Measurements from ENCODE around the gene KCNQ2.

KCNQ2 gene

DNA sequence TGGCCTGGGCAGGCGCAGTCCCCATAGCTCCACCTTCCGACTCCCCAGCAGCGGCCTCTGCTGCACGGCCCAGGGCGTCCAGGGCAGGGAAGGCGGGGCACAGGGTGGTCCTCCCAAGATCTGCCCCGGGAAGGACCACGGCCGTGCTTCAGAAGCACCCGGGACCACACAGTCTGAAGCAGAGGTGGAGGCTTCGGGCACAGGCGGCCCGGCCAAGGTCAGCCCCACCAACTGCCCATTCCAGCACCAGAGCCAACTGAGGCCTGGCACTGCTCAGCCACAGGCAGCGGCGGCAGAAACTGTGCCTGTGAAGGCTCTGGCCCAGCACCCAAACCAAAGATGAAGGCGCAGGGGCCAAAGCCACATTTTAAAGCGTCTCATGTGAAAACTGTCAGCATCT, 20.6 kb downstream of the KCNQ2 start:
- no peak for DNase-seq

DNA sequence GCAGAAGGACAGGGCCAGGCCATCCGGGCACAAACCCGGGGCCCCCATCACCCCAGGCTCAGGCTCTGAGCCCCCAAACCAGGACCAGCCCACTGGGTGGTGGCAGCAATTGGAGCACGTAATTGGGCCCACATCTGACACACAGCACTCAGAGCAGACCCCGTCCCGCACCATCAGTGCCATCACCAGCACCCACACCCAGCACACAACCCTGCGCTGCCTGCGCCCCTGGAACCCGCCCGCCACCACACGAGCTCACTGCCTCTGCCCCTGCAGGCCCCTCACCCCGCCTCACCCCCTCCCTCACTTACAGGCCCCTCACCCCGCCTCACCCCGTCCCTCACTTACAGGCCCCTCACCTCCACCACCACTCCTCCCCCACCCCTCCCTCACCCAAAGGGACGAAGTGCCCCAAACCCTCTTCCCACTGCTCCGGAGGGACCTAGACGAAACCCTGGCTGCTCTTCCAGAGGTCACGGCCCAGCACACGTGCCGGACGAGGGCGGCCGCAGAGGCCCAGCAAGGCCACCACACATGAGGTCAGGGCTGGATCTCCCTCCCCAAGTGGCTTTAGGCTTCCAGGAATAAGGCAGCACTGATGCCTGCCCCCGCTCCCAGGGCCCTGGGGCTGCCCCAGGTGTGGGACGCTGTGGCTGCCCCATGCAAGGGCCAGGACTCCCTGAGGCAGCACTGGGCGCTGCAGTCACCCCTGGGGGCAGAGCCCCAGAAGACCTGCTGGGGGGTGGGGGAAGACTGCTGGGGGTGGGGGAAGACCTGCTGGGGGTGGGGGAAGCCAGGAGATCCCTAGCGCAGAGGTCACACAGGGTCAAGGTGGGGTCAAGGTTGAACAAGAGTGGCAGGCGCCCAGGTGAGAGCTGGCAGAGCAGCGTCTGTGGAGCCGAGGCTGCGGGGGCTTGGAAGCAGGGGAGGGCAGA, 22.4 kb downstream of the KCNQ2 start:
- no peak for DNase-seq

DNA sequence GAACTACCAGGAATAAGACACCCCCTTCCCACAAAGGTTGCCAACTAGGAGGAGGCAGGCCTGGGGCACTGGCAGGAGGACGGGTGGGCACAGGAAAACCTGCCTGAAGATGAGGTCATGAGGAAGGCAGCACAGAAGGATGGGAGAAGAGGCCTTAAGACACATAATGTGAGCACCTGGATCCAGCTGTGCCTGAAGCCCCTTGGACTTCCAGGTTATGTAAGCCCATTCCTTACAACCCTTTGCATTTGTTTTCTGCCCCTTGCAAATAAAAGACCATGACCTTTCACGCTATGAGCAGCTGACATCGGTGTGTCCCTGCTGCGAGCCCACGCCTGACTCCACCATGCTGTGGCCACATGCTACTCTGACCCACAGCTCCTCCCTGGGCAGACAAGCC, 23.4 kb downstream of the KCNQ2 start:
- DNase-seq, result no peak

DNA sequence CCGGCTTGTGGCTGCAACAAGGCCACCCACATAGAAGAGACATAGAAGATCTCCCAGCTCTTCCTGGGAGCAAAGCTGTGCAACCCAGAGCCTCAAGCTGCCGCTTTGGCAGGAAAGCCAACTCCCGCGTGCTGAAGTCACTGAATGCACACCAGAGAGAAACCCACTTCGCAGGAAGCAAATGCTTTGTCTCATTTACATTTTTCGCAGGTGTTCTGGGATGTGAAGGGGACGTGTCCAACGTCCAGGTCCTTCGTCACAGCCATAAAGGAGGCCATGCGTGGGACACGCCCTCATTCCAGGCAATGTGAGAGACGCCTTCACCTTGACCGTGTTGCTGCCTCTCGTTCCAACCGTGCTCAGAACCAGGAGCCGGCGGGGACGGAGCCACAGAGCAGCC, 24.4 kb downstream of the KCNQ2 start:
- no peak for DNase-seq

DNA sequence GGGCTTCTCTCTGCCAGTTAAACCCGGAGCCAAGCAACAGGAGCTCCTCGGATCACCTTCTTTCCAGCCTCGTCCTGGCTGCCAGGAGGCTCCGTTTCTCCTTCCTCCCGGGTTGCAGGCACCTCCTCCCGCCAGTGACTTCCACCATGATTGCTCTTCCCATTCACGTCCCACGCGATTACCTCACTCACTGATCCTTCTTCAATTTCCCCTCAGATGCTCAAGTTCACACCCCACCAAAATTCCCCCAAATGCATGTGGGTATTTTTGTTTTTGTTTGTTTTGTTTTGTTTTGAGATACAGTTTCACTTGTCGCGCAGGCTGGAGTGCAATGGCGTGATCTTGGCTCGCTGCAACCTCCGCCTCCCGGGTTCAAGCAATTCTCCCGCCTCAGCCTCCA, 25.1 kb downstream of the KCNQ2 start:
- no peak for DNase-seq

DNA sequence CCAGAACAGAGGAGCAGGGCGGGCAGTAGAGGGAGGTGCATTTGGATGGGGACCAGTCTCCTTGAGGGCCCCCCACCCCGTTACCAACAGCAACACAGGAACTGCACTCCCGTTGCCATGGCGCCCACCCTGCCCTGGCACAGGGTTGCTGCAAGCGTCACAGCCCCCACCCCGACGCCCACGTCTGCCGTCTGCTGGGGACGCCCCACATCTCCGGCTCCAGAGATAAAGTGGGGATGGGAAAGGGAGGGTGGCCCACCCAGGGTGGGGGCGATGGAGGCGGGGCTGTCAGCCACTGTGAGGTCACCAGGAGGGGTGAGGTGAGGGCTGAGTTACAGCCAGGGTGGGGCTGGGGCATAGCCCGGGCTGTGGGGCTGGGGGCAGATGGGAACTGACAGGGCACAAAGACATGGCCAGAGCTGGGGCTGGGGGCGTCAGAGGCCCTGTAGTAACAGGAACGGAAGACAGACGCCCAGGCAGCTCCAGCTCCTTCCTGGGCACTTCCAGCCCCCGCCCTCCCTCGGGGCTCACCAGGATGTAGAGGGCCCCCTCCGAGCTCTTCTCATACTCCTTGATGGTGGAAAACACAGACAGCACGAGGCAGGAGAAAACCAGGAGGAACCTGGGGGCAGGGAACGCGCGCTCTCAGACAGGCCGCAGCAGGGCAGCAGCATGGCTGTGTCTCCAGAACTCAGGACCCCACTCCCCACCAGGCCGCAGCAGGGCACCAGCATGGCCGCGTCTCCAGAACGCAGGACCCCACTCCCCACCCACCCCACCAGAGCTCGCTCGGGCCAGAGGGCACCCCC, 26.0 kb downstream of the KCNQ2 start:
- no peak for DNase-seq

DNA sequence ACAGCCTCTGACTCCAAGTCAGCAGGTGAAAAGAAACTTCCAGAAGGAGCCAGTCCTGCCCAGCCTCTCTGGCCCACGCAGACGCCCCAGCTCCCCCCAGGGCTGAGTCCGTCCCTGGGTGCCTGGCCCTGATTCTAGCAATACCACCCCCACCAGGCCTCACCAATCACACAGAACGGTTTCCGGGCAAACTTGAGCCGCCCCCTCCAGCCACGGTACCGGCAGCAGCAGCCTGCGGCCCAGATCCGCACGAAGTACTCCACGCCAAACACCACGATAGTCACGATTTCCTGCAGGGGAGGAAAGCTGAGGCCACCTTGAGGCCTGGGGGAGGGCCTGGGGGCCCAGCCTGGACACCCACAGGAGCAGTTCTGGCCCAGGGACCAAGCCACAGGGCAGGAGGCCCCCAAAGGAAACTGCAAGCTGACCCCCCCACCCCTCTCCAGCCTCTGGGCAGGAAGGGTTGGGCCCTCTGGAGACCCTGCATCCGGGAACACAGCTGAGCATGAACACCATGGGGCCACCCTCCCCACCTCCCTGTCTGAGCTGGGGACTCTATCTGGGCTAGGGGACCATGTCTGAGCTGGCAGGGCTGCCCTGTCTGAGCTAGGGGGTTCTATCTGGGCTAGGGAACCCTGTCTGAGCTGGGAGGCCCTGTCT, 27.2 kb downstream of the KCNQ2 start:
- DNase-seq, result no peak

DNA sequence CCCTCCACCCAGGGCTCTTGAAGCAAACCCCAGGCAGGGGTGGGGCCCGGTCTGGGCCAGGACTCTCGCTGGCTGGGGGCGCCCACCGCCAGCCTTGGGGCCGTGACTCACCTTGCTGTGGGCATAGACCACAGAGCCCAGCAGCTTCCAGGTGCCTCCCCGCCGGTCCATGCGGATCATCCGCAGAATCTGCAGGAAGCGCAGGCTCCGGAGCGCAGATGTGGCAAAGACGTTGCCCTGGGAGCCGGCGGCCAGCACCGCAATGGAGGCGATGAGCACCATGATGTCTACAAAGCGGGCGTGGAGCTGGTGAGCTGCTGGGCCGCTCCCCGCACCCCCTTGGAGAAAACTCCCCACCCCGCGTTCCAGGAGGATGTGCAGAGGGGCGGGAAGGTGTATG, 27.9 kb downstream of the KCNQ2 start:
- no peak for DNase-seq

DNA sequence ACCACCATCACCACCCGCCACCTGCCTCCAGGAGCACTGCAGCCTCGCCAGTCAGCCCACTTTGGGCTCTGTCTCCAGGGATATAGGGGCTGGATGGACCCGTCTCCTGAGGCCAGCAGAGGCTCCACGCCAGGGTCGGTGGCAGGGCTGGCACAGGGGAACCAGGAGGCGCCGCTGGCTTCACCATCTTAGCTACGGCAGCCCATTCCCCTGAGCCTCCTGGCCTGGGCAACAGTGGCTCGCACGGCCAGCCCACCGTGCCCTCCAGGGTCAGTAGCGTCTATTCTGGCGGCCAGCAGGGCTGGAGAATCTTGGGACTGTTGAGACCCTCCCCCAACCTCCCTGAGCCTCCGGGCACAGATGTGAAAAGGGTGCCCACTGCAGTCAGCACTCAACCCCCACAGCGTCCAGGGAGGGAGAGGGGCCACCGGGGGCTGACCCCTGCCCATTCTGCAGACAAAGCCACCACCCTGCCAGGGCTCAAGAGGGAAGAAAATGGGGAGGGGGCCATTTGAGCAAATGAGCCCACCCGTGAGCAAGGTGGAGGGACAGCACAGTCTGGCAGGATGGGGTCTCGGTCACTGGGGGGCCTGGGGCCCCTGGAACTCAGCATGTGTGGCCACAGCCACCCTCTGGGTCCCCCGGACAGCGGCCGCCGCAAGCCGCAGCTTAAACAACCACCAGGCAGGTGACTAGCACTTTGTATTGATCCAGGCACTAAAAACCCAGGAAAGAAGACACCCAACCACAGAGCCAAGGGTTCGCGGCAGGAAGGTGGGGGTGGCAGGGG, 28.7 kb downstream of the KCNQ2 start:
- DNase-seq, result no peak

DNA sequence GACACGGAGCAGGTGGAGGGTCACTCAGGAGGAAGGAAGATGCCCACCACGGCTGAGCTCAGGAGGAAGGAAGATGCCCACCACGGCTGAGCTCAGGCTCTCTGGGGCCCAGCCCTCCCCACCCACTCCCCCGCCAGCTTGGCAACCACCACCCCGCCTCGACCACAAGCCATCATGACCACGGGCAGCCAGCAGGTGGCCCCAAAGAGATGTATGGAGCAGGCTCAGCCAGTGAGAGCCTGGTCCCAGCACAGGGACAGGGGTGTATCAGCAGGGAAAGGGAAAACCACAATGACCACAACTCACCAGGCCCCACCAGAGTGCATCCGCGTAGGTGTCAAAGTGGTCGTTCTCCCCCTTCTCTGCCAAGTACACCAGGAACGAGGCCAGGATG, 30.4 kb downstream of the KCNQ2 start:
- DNase-seq, result no peak

DNA sequence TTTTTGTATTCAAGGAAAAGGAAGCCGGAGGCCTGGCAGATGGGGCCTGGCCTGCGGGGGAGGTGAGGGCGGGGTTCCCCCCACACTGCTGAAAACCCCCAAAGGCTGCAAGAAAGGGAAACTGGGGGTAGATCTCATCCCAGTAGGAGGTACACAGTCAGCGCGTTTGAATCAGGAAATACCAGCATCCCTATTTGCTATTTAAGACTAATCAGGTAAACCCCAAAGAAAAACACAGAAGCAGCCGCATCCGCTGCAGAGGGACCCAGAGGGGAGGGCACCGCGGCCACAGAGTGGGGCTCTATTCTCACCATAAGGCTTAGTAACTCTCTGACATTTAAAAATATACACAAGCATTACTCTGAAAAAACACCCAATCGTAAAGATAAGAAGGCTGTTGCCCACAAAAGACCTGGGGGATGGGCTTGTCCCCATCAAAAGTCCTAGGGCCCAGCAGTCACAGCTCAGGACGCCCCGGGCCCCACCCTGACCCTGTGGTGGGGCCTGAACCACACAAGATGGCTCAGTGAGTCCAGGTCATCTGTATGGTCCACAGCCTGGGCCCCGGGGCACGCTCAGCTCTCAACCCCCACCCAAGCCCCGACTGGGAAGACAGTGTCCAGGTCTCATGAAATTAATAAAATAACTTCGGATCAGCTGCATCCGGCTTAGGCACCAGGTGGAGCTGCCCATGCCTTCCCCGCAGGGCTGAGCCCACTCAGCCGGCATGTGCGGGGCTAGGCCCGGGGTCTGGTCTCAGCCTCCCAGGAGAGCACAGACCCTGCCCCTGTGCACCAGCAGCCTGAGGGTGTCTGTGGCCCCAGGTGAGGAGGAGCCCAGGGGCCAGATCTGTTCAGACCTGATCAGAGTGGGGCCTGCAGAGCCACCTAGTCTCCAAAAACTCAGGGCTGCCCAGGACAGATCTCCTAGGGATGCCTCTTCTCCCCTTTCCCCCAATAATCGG, 31.0 kb downstream of the KCNQ2 start:
- no peak for DNase-seq

DNA sequence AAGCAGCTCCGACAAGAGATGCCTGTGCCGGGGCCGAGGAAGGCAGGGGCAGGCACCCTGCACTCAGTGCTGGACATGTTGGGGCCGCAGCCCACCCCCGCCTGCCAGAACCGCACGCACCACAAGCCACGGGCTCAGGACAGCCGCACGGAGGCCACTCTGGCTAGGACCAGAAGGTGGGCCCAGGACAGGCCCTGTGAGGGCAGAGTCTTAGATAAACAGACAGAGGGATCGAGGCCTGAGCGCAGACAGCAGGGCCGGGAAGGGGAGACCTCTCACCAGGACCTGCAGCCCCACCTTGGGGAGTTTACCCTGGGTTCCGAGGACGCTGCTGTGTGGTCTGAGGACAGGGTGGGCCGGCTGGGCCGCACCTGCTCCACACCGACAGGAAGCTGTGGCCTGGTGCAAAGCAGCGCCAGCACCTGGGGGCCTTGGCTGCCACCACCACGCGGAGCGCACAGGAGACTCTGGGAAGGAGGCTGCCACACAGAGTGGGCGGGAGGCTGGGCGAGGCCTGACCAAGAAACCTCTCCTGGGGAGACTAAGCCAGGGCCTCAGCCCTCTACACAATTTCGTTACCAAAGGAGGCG, 32.0 kb downstream of the KCNQ2 start:
- DNase-seq, result no peak

DNA sequence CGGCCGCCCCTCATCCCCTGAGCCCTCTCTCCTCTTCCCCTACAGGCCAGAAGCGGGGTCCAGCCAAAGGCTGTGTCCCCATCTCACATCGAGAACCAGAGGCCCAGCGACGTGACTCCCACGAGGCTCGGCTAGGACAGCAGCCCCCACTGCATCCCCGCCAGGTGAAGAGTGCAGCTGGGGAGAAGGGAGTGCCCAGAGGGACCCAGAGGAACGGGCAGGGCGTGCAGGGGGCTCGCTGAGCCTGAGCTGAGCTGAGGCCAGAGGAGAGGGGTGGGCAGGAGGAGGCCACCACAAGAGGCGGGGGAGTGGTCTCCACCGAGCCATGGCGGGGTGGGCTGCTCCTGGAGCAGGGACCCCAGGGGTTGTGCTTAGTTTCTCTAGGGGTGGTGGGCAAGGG, 32.6 kb downstream of the KCNQ2 start:
- DNase-seq, result no peak

DNA sequence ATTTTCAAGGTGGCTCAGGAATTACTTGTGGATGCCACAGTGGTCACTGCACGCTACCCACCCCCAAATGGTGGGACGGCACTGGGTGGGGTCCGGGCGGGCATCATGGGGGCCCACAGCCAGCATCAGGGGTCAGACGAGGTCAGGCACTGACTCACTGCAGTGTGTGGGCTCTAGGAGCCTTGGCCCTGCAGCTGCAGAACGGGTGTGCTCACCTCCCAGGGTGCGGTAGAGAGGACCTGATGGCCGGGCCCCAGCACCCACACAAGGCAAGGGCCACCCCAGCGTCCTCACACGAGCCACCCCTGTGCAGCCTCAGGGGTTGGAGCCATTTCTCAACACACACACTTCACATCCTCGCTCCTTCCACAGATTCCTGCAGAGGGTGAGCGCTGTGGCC, 34.3 kb downstream of the KCNQ2 start:
- no peak for DNase-seq

DNA sequence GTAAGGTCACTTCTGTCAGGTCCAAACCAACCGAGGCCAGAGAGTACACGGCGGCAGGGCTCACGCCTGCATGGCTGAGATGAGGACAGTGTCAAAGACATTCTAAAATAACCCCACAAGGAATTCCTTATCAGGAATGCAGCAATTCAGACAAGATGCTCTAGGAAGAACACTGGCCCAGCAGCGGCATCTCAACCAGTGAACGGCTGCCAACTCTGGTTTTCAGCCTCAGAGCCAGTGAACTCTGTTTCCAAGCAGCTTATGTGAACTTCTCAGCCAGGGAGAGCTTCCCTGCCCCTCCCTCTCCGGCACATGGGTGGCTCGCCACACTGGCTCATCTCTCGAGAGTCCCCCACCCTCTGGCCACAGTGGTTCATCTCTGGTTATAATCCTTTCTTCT, 36.9 kb downstream of the KCNQ2 start:
- no peak for DNase-seq

DNA sequence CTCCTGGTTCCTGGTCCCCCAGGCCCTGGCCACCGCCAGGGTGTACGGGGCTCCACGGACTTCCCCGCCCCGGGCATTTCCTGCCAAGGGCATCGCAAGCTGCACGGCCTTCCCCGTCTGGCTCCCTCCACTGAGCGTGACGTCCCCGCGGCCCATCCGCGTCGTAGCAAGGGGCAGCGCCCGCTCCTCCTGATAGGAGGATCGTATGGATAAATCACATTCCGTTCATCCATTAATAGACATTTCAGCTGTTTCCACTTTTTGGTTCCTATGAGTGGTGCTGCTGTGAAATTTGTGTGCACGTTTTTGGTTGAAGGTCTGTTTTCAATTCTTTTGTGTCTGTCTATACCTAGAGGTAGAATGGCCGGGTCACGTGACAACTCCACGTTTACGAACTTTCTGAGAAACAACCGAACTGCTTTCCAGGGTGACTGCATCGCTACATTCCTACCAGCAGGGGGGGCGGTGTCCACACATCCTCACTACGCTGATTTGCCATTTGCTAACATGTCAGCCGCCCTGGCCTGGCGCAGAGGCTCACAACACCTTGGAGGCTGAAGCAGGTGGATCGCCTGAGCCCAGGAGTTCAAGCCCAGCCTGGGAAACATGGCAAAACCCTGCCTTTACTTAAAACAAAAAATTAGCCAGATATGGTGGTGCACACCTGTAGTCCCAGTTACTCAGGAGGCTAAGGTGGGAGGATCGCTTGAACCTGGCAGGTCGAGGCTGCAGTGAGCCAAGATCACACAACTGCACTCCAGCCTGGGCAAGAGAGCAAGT, 37.7 kb downstream of the KCNQ2 start:
- peak; percentile 51 for DNase-seq

DNA sequence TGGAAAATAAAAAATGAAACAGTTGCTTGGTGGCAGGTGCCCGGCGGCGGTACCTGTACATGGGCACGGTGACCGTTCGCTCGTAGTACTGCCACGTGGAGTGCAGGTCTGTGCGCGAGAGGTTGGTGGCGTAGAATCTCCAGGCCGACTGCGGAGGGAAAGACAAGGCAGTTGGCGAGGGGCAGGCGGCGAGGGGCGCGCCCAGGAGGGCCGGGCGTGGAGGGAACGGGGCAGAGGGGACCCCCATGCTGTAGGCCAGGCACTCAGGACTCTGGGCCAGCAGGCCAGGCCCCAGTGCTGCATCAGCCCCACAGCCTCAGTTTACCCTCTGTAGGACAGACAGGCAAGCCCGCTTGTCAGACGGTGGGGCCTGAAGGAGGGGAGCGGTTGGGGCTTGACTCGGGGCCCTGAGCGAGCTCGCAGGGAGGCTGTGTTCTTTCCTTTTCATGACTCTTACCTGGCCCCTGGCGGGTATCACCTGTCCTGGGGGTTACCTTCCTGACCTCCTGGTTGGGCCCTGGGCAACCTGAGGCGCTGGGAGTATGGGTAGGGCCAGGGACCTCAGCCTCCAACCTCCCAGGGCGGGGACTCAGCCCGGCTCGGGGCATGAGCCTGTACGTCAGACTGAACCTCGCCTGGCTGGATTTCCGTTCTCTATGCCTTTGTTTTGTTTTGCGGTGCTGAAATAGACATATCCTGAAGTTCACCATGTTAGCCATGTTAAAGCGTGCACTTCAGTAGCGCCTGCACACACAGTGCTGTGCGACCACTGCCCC, 38.5 kb downstream of the KCNQ2 start:
- no peak for DNase-seq

DNA sequence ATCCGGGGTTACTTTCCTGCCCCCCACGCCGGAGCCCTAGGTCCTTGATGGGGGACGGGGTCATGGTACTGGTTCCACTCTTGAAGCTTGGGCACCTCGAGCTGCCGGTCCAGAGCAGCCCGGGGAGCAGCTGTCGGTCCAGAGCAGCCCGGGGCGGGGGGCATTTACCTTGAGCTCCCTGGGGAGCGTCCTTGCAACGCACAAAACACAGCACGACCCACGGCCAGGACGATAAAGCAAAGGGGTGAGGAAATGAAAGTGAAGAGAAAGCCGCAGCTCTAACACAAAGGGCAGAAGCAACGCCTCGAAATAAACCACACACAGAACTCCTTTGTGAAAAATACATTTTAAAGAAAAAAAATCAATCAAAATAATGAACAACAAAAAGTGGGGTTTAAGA, 39.1 kb downstream of the KCNQ2 start:
- DNase-seq, result no peak

DNA sequence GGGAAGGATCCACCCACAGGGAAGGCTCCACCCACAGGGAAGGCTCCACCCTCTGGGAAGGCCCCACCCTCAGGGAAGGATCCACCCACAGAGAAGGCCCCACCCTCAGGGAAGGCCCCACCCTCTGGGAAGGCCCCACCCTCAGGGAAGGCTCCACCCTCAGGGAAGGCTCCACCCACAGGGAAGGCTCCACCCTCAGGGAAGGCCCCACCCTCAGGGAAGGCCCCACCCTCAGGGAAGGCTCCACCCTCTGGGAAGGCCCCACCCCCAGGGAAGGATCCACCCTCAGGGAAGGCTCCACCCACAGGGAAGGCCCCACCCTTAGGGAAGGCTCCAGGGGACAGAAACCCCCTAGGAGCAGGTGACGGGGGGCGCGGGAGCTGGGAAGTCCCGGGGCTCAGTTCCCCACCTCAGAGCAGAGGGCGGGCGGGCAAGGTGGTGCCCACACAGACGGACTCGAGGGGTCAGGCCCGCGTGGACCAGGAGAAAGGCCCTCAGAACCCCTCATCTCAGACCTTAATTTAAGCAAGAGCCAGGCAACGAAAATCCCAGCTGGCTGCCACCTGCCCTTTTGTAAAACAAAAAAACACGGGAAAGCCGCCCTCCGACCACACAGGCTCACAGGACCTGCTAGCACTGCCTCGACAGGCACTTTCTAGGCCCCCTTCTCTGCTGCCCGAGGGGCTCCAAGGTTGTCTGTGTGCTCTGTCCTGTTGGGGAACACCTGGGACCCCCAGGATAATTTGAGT, 39.7 kb downstream of the KCNQ2 start:
- no peak for DNase-seq
